GM18909 (cell line): Measurements from ENCODE around the gene CTNNA2.
"Not testable (repeated sequence)": the region's sequence is repeated elsewhere in the genome, so short reads cannot be mapped to it uniquely, and the experiment has no call there.

Experiments used
- ATAC-seq: cut with Tn5 transposase; IDR thresholded peaks from one replicate; pipeline ENCODE4 v1.9.1; 2021; ENCODE audit warnings: mild to moderate bottlenecking; ENCODE audit not compliant: unreplicated experiment, poor library complexity

Gene CTNNA2

DNA sequence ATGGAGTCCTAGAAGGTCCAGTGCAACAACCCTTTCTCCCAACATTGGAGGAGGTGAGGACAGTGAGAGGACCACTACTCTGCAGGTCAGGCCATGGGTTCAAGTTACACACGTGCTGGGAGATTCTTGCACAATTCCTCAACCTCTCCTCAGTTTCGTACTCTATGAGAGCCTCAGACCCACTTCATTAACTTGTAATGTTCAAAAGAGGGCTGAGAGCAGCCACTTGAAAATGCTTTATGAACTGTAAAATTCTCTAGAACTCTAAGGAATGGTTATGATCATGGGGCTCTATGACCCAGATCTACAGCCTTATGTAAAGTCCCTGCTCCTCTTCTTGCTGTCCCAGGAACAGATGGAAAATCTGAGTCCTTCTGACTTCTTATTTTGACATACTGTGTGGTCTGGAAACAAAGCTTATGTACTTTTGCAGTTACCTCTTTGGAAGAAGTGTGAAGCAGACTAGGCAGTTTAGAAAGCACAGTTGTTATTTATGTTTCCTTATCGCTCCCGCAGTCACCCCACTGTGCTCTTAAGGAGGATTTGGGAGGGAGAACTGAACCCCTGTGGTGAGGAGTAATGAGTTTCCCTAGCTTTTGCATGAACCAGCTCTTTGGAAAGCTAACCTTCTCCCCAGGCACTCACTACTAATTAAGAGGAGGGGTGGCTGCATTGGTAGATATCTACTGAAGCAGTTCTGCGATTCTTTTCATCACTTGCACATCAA, 495.1 kb downstream of the CTNNA2 start:
- ATAC-seq = no peak

DNA sequence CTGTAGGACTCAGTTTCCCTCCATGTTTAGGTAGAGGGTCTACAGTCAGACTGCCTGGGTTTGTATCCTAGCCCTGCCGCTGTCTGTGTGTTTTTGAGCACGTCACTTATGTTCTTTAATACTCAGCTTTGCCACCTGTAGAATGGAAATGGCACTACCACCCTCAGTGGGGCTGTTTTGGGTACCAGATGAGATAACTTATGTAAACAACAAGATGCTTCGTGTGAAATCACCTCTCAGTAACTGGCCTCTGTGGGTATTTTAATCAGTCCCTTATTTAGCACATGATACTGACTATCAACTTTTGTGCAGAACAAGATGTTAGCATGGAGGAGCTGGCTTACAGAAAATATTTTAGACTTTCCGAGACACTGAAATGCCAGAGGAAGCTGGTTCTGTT, 495.7 kb downstream of the CTNNA2 start:
- no peak for ATAC-seq

DNA sequence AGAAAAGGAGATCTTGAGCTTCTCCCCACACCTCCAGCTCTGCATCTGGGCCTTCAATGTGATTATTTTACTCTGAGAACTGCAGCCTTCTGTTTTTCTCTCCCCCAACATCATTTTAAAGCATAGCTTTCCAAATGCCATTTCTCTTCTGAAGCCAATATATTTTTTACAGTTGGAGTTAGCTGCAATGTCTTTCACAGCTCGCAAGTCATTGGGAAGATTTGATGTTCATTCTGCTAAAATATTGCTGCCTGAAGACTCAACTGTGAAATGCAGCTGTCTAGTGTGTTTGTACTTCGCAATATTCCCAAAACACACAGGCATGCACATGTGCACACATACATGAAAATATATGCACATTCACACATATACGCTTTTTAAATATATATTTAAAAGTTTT, 496.4 kb downstream of the CTNNA2 start:
- no peak for ATAC-seq

DNA sequence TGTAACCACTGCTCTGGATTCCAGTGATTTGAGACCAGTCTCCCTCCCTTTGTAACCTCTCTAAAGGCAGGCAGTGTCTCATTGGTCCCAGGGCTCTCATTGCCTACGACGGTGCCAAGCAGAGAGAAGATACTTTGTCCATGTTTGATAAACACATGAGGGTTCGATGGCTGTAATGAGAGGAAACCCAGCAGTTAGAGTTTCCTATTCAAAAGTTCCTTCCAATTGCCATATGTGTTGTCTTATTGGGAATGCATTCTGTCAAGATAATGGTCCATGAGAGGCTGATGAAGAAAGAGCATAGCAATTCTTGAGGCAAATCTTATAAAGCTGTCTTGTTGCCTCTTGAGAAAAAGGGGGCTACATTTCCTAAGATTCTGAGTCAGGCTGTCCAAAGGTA, 499.2 kb downstream of the CTNNA2 start:
- no peak for ATAC-seq

DNA sequence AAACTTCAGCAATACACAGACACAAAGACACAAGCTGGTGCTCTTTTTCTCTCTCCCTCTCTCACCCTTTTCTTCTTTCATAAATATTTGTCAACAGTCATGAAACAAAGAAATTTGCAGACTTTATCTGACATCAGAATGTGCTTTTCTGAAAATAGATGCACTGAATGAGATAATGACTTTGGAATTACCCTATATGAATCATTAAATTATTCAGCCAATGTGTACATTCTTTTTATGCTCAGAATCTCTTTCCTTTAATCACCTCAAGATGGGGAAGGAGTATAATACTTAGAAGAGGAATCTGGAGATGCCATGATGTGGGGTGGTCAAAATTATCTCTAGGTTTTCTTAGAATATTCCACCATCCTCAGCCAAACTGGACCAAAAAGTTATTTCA, 501.8 kb downstream of the CTNNA2 start:
- ATAC-seq = no peak

DNA sequence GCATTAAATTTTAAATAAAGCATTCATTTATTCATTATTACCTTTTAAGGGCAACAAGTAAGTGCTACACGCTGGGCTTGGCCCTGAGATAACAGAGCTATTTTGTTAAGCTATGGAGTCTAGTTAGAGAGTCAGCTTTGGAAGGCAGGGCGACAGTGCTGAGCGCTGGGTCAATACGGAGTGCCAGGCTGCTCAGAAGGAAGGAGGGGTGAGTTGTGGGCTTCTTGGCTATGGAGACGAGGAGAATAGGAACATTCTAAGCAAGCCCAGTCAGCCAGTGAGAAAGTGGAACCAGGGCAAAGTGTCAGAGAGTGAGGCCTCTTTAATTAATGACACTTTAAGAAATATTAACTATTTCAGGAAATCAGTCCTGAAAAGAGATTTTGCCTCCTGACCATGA, 503.3 kb downstream of the CTNNA2 start:
- no peak for ATAC-seq

DNA sequence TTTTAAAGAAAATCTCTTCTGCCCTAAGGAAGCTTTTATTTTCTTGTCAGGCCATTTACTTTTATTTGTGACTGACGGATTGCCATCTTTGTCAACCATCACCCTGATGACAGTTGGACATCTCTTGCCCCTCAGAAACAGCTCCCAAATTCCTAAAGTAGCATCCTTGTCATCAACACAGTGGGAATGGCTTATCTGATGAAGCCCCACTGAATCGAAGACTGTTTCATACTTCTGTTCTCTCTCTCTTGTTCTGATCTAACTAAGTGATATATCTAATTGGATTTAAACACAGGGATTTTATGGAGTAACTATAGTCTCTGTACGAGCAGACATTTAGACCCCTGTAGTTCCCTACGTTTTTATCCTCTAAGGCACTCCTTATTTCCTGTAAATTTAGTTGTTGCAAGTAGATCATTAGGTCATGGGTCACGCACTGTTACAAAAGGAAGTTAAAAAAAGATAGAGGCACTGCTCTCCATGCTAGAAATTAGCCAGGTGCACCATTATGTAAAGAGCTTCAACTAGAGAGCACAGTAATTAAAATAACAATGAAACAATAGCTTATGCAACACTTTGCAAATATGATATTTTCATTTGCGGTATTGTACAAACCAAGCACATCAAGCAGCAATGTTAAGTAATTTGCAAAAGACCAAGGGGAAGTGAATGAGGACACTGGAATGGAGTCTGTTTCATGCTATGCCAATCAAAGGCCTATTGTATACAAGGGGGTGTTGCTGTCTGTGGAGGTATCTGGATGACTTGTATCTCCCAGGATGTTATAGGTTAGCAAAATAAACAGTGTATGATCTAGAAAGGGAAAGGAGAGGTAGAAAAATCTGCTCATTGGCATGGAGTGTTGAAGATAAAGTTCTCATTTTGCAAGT, 507.0 kb downstream of the CTNNA2 start:
- no peak for ATAC-seq

DNA sequence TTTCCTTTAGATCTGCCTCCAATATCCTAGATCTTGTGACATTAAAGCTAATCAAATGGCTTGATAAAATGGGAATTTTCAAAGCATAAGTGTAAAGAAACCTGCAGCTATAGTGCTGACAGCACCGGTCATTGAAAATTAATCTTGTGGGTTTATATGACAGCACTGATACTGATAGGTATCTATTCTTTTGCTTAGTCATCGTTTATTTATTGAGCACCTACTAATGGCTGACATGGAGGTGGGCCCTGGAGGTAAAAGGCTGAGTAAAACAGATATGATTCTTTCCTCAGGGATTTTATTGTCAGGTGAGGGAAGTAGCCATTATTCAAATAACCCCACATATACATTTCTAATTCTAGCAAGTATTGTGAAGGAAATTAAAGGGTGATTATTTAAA, 509.2 kb downstream of the CTNNA2 start:
- no peak for ATAC-seq

DNA sequence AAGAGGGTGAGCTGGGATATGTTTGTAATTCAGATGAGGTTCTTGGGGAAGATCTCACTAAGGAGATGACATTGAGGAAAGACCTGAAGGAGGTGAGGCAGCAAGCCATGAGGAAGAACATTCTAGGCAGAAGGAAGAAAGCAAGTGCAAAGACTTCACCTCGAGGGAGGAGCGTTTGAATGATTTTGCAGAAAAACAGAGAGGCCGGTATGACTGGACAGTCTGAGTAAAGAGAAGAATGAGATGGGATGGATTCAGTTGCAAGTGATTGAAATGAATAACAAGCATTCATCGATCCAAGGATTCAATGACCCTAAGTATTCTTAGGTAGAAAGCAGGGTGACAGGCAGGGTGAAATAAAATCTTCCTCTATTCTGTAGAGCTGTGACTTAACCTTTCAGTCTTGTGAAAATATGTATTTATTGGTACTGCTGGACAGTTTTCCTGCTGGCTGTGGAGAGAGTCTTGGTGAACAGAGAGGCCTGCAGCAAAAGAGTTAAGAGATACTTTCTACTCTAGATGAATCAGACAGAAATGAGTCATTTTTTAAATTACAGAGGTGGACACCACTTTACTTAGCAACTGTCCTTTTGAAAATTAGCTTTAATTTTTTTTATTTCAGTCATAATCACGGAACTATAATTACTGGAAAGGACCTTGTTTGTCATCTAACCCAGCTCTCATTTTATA, 513.3 kb downstream of the CTNNA2 start:
- ATAC-seq = no peak

DNA sequence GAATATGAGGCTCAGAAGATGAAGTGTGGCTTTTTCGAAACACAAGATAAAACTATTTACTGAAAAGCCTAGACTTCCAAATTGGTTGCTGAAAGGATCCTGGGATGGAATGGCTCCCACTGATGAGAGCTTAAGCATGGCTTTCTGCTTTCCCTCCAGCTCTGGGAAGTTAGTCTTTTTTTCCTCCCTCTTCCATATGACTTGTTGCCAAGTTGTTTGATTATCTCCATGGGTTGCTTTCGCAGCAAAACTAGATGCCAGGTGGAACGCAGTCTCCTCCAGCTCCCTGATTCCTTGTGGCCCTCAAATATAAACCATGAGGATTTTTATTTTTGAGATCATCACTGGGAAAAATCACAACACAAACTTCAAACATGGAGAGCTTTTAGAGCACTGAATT, 515.2 kb downstream of the CTNNA2 start:
- ATAC-seq = no peak

DNA sequence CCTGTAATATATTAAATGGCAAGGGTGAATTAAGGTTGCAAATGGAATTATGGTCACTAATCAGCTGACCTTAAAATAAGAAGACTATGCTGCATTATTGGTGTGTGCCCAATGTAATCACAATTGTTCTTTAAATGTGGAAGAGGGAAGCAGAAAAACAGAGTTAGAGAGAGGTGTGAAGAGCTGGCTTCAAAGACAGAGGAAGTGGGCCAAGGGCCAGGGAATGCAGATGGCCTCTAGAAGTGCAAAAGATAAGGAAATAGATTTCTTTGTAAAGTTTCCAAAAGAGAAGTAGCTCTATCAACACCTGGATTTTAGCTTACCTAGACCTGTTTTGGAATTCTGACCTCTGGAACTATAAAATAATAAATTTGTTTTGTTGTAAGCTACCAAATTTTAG, 515.7 kb downstream of the CTNNA2 start:
- ATAC-seq = no peak

DNA sequence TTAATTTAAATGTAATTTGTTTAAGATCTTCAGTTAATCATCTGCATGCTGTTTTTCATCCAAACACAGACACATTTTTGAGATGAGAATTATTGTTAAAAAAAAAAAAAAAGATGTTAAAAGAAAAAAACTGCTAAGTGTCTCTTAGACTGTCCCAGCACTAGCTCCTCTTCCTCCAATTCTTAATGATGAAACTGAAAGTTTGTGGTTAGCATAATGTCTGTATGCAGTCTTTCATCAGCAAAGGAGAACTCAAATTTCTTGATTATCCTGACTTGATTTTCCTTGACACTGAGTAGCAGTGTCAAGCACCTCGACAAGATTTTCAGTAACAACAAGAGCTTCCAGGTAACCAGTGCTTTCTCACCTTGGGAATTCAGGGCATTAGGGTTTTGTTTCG, 517.3 kb downstream of the CTNNA2 start:
- ATAC-seq = no peak

DNA sequence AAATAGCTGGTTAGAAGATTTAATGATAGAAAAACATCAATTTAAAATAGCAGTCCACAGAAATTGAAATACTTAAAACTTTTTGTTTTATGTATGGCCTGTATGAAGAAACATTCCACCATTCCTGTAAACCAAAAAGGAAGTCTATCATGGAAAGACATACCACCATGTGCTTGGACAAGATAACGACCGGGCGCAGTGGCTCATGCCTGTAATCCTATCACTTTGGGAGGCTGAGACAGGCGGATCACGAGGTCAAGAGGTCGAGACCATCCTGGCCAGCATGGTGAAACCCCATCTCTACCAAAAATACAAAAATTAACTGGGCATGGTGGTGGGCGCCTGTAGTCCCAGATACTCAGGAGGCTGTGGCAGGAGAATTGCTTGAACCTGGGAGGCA, 519.8 kb downstream of the CTNNA2 start:
- not testable (repeated sequence) for ATAC-seq

DNA sequence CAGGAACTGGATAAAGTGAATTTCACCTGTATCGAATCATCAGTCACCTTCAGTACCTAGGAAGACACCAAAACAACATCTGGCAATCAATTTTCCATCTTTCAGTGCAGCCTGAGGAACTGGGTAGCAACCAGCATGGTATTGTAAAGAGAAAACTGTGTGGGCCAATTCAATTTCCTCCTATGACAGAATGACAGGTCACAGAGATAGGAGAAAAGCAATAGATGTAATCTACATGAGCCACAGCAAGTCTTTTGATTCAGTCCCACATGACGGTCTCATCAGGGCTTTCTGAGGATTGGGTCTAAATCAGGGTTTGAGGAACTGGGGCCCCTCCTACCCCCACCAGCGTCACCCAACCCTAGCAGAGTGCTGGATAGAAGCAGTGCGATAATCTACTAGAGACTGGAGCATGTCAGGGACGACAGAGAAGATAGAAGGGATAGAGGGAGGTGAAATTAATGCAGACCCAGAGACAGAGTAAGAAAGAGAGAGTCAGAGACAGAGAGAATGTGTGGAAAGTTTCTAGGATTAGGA, 523.0 kb downstream of the CTNNA2 start:
- ATAC-seq = no peak

DNA sequence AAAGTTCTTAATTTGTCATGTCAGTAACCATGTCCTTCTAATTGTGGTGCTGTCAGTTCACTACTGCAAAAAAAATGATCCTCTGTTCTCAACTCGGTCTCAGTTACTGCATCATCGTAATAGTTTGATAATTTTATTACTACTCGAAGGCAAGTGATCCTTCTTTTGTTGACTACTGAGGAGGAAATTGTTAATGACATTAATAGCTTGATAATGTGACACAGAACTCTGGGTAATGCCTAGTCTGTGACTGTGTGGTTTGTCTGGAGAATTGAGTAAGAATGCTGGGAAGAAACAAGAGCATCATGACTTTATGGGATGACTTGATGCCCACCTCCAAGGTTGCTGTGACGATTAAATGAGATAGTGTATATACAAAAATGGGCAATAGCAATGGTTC, 524.5 kb downstream of the CTNNA2 start:
- no peak for ATAC-seq

DNA sequence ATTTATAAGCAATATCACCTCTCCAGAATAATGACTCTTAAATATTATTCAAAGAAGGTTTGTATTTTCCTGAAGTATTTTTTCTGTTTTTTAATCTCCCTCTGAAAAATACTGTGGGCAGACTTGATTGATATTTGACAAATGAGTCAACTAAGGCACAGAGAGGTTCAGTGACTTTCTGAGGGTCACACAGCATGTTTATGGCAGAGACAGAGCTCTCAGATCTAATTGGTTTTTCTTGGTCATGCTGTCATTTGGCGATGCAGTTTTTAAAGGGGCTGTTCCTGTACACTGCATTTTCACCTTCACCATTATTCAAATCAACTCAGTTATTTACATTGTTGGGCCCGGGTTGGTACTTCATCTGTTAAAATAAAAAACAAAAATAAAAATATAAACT, 527.4 kb downstream of the CTNNA2 start:
- no peak for ATAC-seq

DNA sequence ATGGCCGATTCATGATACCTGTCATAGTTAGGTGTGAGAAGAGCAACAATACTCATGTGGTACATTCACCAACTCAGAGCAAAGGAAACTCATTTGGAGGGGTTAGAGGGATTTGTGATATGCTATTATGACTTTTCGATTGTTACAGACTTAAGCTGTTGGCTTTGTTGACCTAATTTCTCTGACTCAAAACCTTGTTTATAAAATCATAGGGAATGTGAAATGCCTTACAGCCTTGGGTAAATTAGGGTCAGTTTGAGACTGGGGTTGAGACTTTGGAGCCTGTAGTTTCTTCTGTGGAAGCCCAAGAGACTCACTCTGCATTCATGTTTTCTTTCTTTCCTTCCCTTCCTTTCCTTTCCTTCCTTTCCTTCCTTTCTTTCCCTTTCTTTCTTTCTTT, 529.8 kb downstream of the CTNNA2 start:
- ATAC-seq = no peak

DNA sequence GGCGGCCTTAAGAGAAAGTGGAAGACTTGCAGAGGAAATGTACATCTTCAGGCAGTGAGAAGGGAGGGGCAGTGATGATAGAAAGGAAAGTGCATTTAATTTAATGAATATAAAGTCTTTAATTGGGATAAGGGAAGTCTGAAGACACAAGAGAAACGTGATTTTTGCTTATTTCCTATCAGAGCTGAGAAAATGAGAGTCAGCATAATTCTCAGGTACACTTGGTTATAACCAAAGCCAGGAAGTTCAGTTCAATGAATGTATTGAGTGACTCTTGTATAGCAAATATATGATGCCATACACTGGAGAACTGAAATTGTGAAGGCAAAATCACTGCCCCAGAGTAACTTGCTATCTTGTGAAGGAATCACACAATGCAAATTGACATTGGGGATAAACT, 535.4 kb downstream of the CTNNA2 start:
- no peak for ATAC-seq

DNA sequence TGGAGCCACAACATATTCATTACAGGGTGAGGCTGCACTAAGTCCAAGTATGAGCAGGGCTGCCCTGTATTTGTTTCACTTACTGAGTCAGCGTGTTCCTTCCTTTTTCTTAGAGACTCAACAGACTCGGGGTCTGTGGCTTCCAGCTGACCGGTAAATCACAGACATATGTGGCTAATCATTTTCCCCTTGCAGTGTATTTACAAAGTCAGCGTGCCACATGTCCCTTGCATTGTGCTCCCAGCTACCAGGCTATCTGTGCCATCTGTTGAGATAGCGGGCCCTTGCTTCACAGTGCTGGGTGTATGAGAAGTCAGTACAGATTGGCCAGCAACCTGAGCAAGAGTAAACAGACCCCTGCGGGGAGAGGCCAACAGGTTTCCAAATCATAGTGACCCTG, 537.4 kb downstream of the CTNNA2 start:
- no peak for ATAC-seq

DNA sequence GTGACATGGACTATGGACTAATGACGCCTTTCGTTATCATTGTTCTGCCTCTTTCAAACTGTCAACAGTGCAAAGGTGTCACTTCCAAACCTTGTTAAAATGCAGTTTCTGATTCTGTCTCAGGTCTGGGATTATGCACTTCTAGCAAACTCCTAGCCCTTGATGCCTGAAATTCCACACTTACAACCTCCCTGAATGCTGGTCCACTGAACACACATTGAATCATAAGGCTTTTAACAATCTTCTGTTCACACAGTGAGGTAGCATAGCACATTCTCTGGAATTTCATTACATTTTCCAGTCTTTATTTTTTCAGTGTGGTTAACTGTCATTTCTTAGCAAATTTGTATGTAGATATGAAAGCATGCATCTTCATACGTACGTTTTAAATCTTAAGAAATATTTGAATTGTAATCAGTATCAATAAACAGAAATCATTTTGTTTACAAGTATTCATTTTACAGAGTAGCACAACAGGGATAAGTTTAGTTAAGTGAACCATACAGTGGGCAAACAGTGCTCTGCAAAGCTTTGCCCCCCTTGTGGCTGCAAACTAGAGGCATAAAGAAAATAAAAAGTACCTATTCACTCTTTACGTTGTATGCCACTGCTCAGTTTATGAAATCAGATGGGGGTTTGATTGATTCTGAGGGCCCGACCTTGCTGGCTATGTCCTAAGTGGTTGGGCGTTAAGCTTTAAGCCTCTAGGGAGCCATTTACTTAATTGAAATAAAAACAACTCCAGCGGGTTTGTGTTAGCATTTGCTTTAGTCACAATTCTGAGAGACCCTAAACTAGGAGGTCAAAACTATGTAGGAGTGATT, 540.9 kb downstream of the CTNNA2 start:
- no peak for ATAC-seq
